Brain microvascular endothelial cell (primary cell): ENCODE data around the gene LPAR2.

Experiments used
- DNase-seq: peaks from one replicate; pipeline ENCODE4 v3.0.0-alpha.2; 2020
- H3K27ac ChIP-seq: fragments of 250-450 bp; sonication (Bioruptor Pico); 2 replicates; pipeline ENCODE4 v1.5.1; 2020; ENCODE audit warnings: mild to moderate bottlenecking, moderate library complexity
- H3K27me3 ChIP-seq: fragments of 250-450 bp; sonication (Bioruptor Pico); replicated peaks from 2 replicates; pipeline ENCODE4 v1.5.1; 2020; ENCODE audit warnings: mild to moderate bottlenecking
- H3K36me3 ChIP-seq: fragments of 250-450 bp; sonication (Bioruptor Pico); replicated peaks from 2 replicates; pipeline ENCODE4 v1.5.1; 2020; ENCODE audit warnings: mild to moderate bottlenecking
- H3K4me3 ChIP-seq: 2 replicates; pipeline ENCODE4 v1.5.1; 2011; ENCODE audit warnings: low read depth, mild to moderate bottlenecking, control low read depth, low read length, moderate library complexity
- CTCF ChIP-seq: IDR thresholded peaks from 2 replicates; pipeline ENCODE4 v1.5.1; 2011; ENCODE audit warnings: low read depth, mild to moderate bottlenecking, moderate library complexity, low read length, control low read depth, inconsistent platforms; ENCODE audit errors: missing control alignments
- in situ Hi-C: cut with HindIII; loops from 2 replicates; pipeline ENCODE4 v1.10.0; 2017; ENCODE audit warnings: low sequenced_read_pairs, low pct_ligation_motif_present

Gene LPAR2

DNA sequence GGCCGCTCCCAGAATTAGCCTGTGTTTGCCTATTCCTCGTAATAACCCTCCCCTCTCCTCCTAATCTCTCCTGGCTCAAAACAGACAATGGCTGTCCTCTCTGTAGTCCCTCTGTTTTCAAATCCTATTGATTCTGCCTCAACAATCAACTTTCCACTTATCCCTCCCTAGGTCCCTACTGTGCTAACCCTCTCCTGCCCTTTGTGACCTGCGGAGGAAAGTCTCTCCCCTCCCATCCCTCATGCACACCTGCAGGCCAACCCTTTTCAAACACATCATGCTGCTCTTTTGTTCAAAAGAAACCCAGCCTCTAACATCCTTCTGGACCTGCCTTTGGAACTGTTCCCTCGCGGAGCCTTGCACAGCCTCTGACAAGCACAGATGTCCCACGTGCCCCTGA is 52.6 kb downstream of the LPAR2 start:
- no peak overlapping the region for H3K27ac ChIP-seq
- TF ChIP-seq CTCF, result no peak
- DNase-seq, result no peak
- in situ Hi-C loops, result no loop called here
- no peak overlapping the region for H3K4me3 ChIP-seq
- H3K27me3 ChIP-seq, result no peaks in the 10 kb centered on the region
- H3K36me3 ChIP-seq, result no peaks in the 10 kb centered on the region
